ENCODE results near the gene MGAT1. TPM values are rescaled to one million over a fixed set of nuclear protein-coding genes. Genes with fewer than 3 reads are reported as not detected.

MGAT1 gene
- total and polyA plus RNA-seq, 2 of the 8 experiments (the other 6 are each of a cell fraction or from before 2014, with no cell fraction given) = 66.8 to 77.0 TPM

- H2BK15ac ChIP-seq (ENCODE audit: low read length) = no peak overlapping the region
Observed at GRCh38 chr5:180813420-180813819, 10.8 kb upstream of the MGAT1 start.

More at GRCh38 chr5:180813420-180813819, 10.8 kb upstream of the MGAT1 start:
- Histone ChIP-seq H4K5ac (ENCODE audit: insufficient read length, low read depth, low read length) (no peak overlapping the region), H2AK5ac (ENCODE audit: low read depth, low read length) (no peak overlapping the region), H2BK5ac (ENCODE audit: low read depth, low read length) (no peak overlapping the region), H4K20me1 (replicated peaks in 1 of 2; ENCODE audit: control insufficient read depth in 1 of 2, insufficient read depth in 2 of 2, low read length in 2 of 2) (no peaks in the 10 kb centered on the region), H3K79me2 (ENCODE audit: control insufficient read depth in 1 of 2, insufficient read depth in 2 of 2, low read length in 2 of 2) (peaks cover 0 to 10% of the 10 kb centered on the region in 2 experiments; a peak in 2 of 4 replicates), H3K36me3 (ENCODE audit: control insufficient read depth in 2 of 4, insufficient read depth in 4 of 4, low read length in 3 of 4) (no peaks in the 10 kb centered on the region), H3K4ac (replicated peaks; ENCODE audit: insufficient read length, low read depth, low read length) (no peak overlapping the region), H3K9me3 (ENCODE audit: insufficient read depth in 2 of 2, low read depth in 1 of 2, low read length in 1 of 2) (no peaks in the 10 kb centered on the region), H3K23me2 (ENCODE audit: low read depth, low read length) (peaks cover 5% of the 10 kb centered on the region; the same call in 1 of the 2 replicates), H2BK12ac (ENCODE audit: low read depth, low read length) (no peak overlapping the region), H2BK120ac (replicated peaks; ENCODE audit: low read depth, low read length) (no peak overlapping the region), H3K18ac (ENCODE audit: extremely low read depth, low read length) (no peak overlapping the region), H3K14ac (ENCODE audit: insufficient read length) (no peak overlapping the region), H3K23ac (ENCODE audit: insufficient read length) (no peak overlapping the region), H3K79me1 (ENCODE audit: low read depth, low read length) (peaks cover 3% of the 10 kb centered on the region; the same call in 1 of the 2 replicates), H3K4me2 (ENCODE audit: insufficient read depth in 1 of 2, low read depth in 2 of 2, low read length in 2 of 2) (no peak overlapping the region), H3K9ac (replicated peaks in 1 of 4; ENCODE audit: extremely low read depth in 1 of 4, low read depth in 3 of 4, low read length in 3 of 4) (no peak overlapping the region), H3K4me1 (replicated peaks in 1 of 4; ENCODE audit: control insufficient read depth in 3 of 4, insufficient read depth in 4 of 4, low read length in 3 of 4) (peaks cover 5 to 15% (median 11%) of the 10 kb centered on the region in 4 experiments), H3K4me3 (ENCODE audit: extremely low read depth in 1 of 4, insufficient read depth in 2 of 4, low read depth in 3 of 4, low read length in 4 of 4) (no peak overlapping the region), H2AFZ (ENCODE audit: low read length) (no peak overlapping the region), H3K27me3 (replicated peaks in 1 of 4; ENCODE audit: control insufficient read depth in 3 of 4, extremely low read depth in 1 of 4, insufficient read depth in 3 of 4, low read length in 3 of 4) (no peaks in the 10 kb centered on the region; a peak in 1 of 7 replicates), H3K56ac (replicated peaks; ENCODE audit: insufficient read length, low read depth, low read length) (no peak overlapping the region), H3K27ac (ENCODE audit: low read depth, low read length) (no peak overlapping the region), H4K91ac (replicated peaks; ENCODE audit: insufficient read length, low read length) (no peak overlapping the region), H2BK20ac (ENCODE audit: low read length) (no peak overlapping the region), H4K8ac (ENCODE audit: extremely low read depth, insufficient read depth, low read length) (no peak overlapping the region)
- FAIRE-seq (no peak), DNase-seq (ENCODE audit: low read depth in 1 of 2, low spot score in 2 of 2) (no peak)
- POLR2A ChIA-PET (ENCODE audit: partially characterized antibody) = interaction anchor here (0.5 to 4.0 kb wide), 3 partner anchors 12 to 441 kb away, joined by 3 to 21 read pairs (median 6); partner anchors contain the start of gene MGAT1
- TF ChIP-seq YY1 (IDR thresholded peaks at IDR 0.05; ENCODE audit: low read depth, low read length) (no peak), CTCF (IDR thresholded peaks at IDR 0.05; ENCODE audit: control extremely low read depth in 1 of 3, insufficient read depth in 1 of 3, low read depth in 1 of 3, low read length in 3 of 3) (0 out of 4 replicates have a peak, but pooled peaks of 1 of the 3 experiments have one; percentile 19)
- CTCF ChIA-PET (ENCODE audit: partially characterized antibody) = interaction anchor here (0.8 to 2.1 kb wide), 5 partner anchors 12 to 45 kb away, joined by 3 to 9 read pairs (median 3); no protein-coding TSS in a partner anchor
- WGBS, 2 experiments (ENCODE audit: extremely low coverage in 1 of 2, insufficient coverage in 1 of 2, insufficient read length in 1 of 2, insufficient replicate concordance in 2 of 2, low coverage in 1 of 2, low lambda C conversion rate in 2 of 2, missing lambda C conversion rate in 1 of 2) = 82% methylated on average over 5 of the region's 5 CpGs; no CpG with 5 or more reads in 1 of the 2 experiments
